Stomach (tissue), 9 donors: ENCODE results near the gene NPAT. TPM values are rescaled to one million over a fixed set of nuclear protein-coding genes. Genes with fewer than 3 reads are reported as not detected.

Experiments used
- DNase-seq, 2 donors: peaks; one replicate each; pipeline versions ENCODE4 v3.0.0 to v3.0.0-alpha.2; 2013 to 2019
- H3K27ac ChIP-seq, 5 donors: fragments of 200-600 bp in 4 of 5; sonication (generic) in 4 of 5; one replicate each; pipeline ENCODE4 v1.5.1; 2013 to 2019; ENCODE audit warnings: mild to moderate bottlenecking in 1 of 5, moderate library complexity in 1 of 5
- H3K27me3 ChIP-seq, 3 donors: fragments of 200-600 bp; sonication (generic); one replicate each; pipeline ENCODE4 v1.5.1; 2017 to 2019; ENCODE audit warnings: mixed run types in 1 of 3
- H3K36me3 ChIP-seq, 4 donors: fragments of 200-600 bp; sonication (generic); 1 replicate in 3 of 4; 2 replicates in 1 of 4; pipeline ENCODE4 v1.5.1; 2016 to 2019
- H3K4me1 ChIP-seq, 4 donors: fragments of 200-600 bp; sonication (generic); one replicate each; pipeline ENCODE4 v1.5.1; 2016 to 2019
- H3K4me3 ChIP-seq, 4 donors: fragments of 200-600 bp; sonication (generic) in 3 of 4; one replicate each; pipeline ENCODE4 v1.5.1; 2016 to 2019; ENCODE audit warnings: mild to moderate bottlenecking in 1 of 4
- H3K9me3 ChIP-seq, 4 donors: fragments of 200-600 bp; sonication (generic); one replicate each; pipeline ENCODE4 v1.5.1; 2016 to 2019
- EP300 ChIP-seq: sonication (generic); formaldehyde crosslinking; IDR thresholded peaks from one replicate; pipeline ENCODE4 v1.6.1; 2017; ENCODE audit warnings: antibody characterized with exemption
- POLR2A ChIP-seq, 4 donors: fragments of 450-650 bp; IDR thresholded peaks; one replicate each; pipeline ENCODE4 v1.6.1; 2016; ENCODE audit warnings: antibody characterized with exemption in 4 of 4, control low read depth in 2 of 4, mild to moderate bottlenecking in 1 of 4, moderate library complexity in 1 of 4
- POLR2AphosphoS5 ChIP-seq, 3 donors: sonication (generic); formaldehyde crosslinking; IDR thresholded peaks; one replicate each; pipeline ENCODE4 v1.6.1; 2016; ENCODE audit warnings: antibody characterized with exemption in 3 of 3
- WGBS, 5 donors: extraction: QIAGEN DNeasy Blood & Tissue Kit in 3 of 5; methylation state at CpG; one replicate each; pipeline versions ENCODE4 v1.1.5 to v1.1.7; 2013 to 2018; 5-methylcytosine and 5-hydroxymethylcytosine counted together
- intact Hi-C: fragments of 100-400 bp; cut with DNase I; formaldehyde crosslinking; loops from one replicate; pipeline ENCODE4 v1.15.1; 2023; ENCODE audit warnings: low total_unique reads
- polyA plus RNA-seq, 3 donors: library from polyadenylated mRNA; stranded (reverse); fragments of 200-250 nt; gene quantifications; one replicate each; pipeline ENCODE4 v1.2.3, GENCODE V29; 2013
- total RNA-seq, 5 donors: library from RNA; depleted of rRNA; stranded (reverse); fragments of >200 nt; gene quantifications; one replicate each; pipeline versions ENCODE4 v1.1.0 to v1.2.3, GENCODE V29; 2014 to 2016
- TF ChIP-seq, protein P1 (sequence below), 7 experiments: fragments of 450-650 bp in 4 of 7; fragments of 200-600 bp in 3 of 7; sonication (generic) in 3 of 7; IDR thresholded peaks; one replicate each; pipeline ENCODE4 v1.5.1; 2016 to 2019; ENCODE audit warnings: antibody characterized with exemption in 7 of 7, control low read depth in 2 of 7, mild to moderate bottlenecking in 1 of 7
- donor health status: healthy with polysubstance abuse.
- donor health status: Bipolar disorder and iron deficiency.
- donor health status: healthy.

Gene NPAT
- total and polyA plus RNA-seq, 8 donors: 2.1 to 36.6 (median 9.3) TPM

GRCh38 chr11:108148556-108148955, 73.9 kb downstream of the NPAT start:
- Histone ChIP-seq H3K4me3 (no peak overlapping the region), H3K27me3 (no peaks in the 10 kb centered on the region), H3K36me3 (peaks cover 48 to 96% (median 88%) of the 10 kb centered on the region in 4 donors), H3K4me1 (no peaks in the 10 kb centered on the region), H3K9me3 (no peaks in the 10 kb centered on the region), H3K27ac (no peak overlapping the region)
- intact Hi-C loops: no loop called here
- no peak for DNase-seq
- WGBS, 5 donors: 33 to 63% (median 49%) methylated on average over 3 of the region's 3 CpGs
- TF ChIP-seq POLR2AphosphoS5 (IDR thresholded peaks at IDR 0.05): no peak
- TF ChIP-seq, protein P1, sequence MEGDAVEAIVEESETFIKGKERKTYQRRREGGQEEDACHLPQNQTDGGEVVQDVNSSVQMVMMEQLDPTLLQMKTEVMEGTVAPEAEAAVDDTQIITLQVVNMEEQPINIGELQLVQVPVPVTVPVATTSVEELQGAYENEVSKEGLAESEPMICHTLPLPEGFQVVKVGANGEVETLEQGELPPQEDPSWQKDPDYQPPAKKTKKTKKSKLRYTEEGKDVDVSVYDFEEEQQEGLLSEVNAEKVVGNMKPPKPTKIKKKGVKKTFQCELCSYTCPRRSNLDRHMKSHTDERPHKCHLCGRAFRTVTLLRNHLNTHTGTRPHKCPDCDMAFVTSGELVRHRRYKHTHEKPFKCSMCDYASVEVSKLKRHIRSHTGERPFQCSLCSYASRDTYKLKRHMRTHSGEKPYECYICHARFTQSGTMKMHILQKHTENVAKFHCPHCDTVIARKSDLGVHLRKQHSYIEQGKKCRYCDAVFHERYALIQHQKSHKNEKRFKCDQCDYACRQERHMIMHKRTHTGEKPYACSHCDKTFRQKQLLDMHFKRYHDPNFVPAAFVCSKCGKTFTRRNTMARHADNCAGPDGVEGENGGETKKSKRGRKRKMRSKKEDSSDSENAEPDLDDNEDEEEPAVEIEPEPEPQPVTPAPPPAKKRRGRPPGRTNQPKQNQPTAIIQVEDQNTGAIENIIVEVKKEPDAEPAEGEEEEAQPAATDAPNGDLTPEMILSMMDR (IDR thresholded peaks at IDR 0.05): no peak
- TF ChIP-seq POLR2A (IDR thresholded peaks at IDR 0.05): no peak
- no peak for TF ChIP-seq EP300

DNA sequence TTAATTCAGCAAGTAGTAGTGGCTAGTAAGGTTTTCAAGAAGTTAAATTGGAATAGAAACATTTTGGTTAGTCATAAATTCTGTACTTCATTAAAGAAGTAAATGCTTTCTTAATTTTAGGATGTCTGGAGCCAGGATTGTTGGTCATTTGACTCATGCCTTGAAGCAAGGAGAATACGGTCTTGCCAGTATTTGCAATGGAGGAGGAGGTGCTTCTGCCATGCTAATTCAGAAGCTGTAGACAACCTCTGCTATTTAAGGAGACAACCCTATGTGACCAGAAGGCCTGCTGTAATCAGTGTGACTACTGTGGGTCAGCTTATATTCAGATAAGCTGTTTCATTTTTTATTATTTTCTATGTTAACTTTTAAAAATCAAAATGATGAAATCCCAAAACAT, 75.3 kb downstream of the NPAT start:
- no peak for DNase-seq
- H3K4me3 ChIP-seq: no peak overlapping the region
- TF ChIP-seq EP300: no peak
- TF ChIP-seq POLR2AphosphoS5 (IDR thresholded peaks at IDR 0.05): no peak
- TF ChIP-seq, protein P1 (IDR thresholded peaks at IDR 0.05): no peak
- no peak overlapping the region for H3K27ac ChIP-seq
- H3K36me3 ChIP-seq: peaks cover 60 to 99% (median 97%) of the 10 kb centered on the region in 4 donors
- intact Hi-C loops: no loop called here
- 50 to 87% (median 64%) methylated on average over 1 of the region's 1 CpG for WGBS, 5 donors
- no peaks in the 10 kb centered on the region for H3K4me1 ChIP-seq
- H3K27me3 ChIP-seq: no peaks in the 10 kb centered on the region
- no peaks in the 10 kb centered on the region for H3K9me3 ChIP-seq

DNA sequence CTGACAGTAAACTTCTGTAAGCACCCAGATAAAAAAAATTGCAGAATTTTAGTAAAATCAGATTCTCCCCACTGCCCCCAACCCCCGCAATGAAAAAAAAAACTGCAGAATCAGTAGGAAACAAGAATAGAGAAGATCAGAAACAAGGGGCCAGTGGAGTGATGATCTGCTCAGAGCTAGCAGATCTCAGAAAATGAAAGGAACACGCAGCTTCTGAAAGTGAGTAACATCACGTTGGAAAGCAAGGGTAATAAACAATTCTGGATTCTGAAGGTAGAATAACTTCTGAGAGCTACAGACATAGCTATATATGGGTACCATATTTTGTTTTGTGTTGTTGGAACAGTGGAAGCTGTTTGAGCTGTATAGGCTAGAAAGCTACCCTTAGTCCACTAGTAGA, 77.8 kb downstream of the NPAT start:
- Histone ChIP-seq H3K27ac (no peak overlapping the region), H3K9me3 (no peaks in the 10 kb centered on the region), H3K4me3 (no peak overlapping the region), H3K27me3 (no peaks in the 10 kb centered on the region), H3K4me1 (no peaks in the 10 kb centered on the region), H3K36me3 (peaks cover 64 to 100% (median 99%) of the 10 kb centered on the region in 4 donors)
- no peak for TF ChIP-seq EP300
- TF ChIP-seq, protein P1 (IDR thresholded peaks at IDR 0.05): no peak
- TF ChIP-seq POLR2AphosphoS5 (IDR thresholded peaks at IDR 0.05): no peak
- intact Hi-C loops: no loop called here
- no peak for DNase-seq
- 78 to 95% (median 90%) methylated on average over 3 of the region's 3 CpGs for WGBS, 5 donors

DNA sequence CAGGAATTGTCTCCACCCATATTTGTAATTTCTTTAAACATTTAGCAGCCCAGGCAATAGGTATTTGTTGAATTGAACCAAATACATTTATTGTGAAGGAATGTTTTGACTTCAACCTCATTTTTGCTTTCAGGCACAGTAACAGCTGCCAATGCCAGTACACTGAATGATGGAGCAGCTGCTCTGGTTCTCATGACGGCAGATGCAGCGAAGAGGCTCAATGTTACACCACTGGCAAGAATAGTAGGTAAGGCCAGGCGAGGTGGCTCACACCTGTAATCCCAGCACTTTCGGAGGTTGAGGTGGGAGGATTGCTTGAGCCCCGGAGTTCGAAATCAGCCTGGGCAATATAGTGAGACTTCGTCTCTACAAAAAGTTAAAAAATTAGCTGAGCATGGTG, 80.1 kb downstream of the NPAT start:
- DNase-seq: no peak
- Histone ChIP-seq H3K27me3 (no peaks in the 10 kb centered on the region), H3K4me3 (no peak overlapping the region), H3K9me3 (no peaks in the 10 kb centered on the region), H3K36me3 (peaks cover 62 to 100% (median 99%) of the 10 kb centered on the region in 4 donors), H3K27ac (no peak overlapping the region), H3K4me1 (no peaks in the 10 kb centered on the region)
- no peak for TF ChIP-seq POLR2A (IDR thresholded peaks at IDR 0.05)
- TF ChIP-seq EP300: no peak
- TF ChIP-seq, protein P1 (IDR thresholded peaks at IDR 0.05): no peak
- no peak for TF ChIP-seq POLR2AphosphoS5 (IDR thresholded peaks at IDR 0.05)
- WGBS, 5 donors: 89 to 98% (median 96%) methylated on average over 7 of the region's 7 CpGs
- intact Hi-C loops: no loop called here
